HFF-Myc (cell line): ENCODE data around the gene HCN4.

Experiments used
- DNase-seq: peaks from one replicate; pipeline ENCODE4 v3.0.0-alpha.2; 2011; ENCODE audit warnings: low read depth; ENCODE audit errors: extremely low read depth
- H3K4me3 ChIP-seq: replicated peaks from 2 replicates; pipeline ENCODE4 v1.5.1; 2011; ENCODE audit warnings: low read depth, mild to moderate bottlenecking, control low read depth, low read length
- CTCF ChIP-seq: IDR thresholded peaks from 2 replicates; pipeline ENCODE4 v1.5.1; 2012; ENCODE audit warnings: mild to moderate bottlenecking, low read depth, low read length, control low read depth; ENCODE audit errors: missing control alignments

Gene HCN4

GRCh38 chr15:73329501-73330200 is 39.1 kb downstream of the HCN4 start:
- no peak for DNase-seq
- TF ChIP-seq CTCF: no peak
- H3K4me3 ChIP-seq: no peak overlapping the region

- TF ChIP-seq CTCF: no peak
- H3K4me3 ChIP-seq: no peak overlapping the region
- no peak for DNase-seq
These were observed 39.8 kb downstream of the HCN4 start for GRCh38 chr15:73328981-73329380.

- no peak for TF ChIP-seq CTCF
- H3K4me3 ChIP-seq: no peak overlapping the region
- DNase-seq: no peak
These were observed 40.5 kb downstream of the HCN4 start for GRCh38 chr15:73328149-73328820.

- DNase-seq: no peak
- H3K4me3 ChIP-seq: no peak overlapping the region
- no peak for TF ChIP-seq CTCF
These were observed 42.6 kb downstream of the HCN4 start for GRCh38 chr15:73326157-73326556.

- TF ChIP-seq CTCF: peak; percentile 10
- DNase-seq: no peak
These were observed 43.4 kb downstream of the HCN4 start for GRCh38 chr15:73325191-73325861.

GRCh38 chr15:73324496-73325170 is 44.1 kb downstream of the HCN4 start:
- no peak for DNase-seq
- no peak overlapping the region for H3K4me3 ChIP-seq
- no peak for TF ChIP-seq CTCF

More at GRCh38 chr15:73325191-73325861, 43.4 kb downstream of the HCN4 start:
- H3K4me3 ChIP-seq: no peak overlapping the region
